Vagina (tissue), 2 donors: ENCODE results near the gene RAPGEF4.

Experiments used
- POLR2A ChIP-seq, 2 donors: fragments of 450-650 bp; IDR thresholded peaks; one replicate each; pipeline ENCODE4 v1.6.1; 2017; ENCODE audit warnings: antibody characterized with exemption in 2 of 2, mild to moderate bottlenecking in 2 of 2, moderate library complexity in 2 of 2
- POLR2AphosphoS5 ChIP-seq, 2 donors: sonication (generic); formaldehyde crosslinking; IDR thresholded peaks; one replicate each; pipeline ENCODE4 v1.9.0; 2017; ENCODE audit warnings: antibody characterized with exemption in 2 of 2, mild to moderate bottlenecking in 2 of 2, low read depth in 1 of 2; ENCODE audit not compliant: insufficient read depth in 1 of 2
- TF ChIP-seq, protein P1 (sequence below), 3 experiments: fragments of 450-650 bp in 2 of 3; fragments of 200-600 bp in 1 of 3; sonication (generic) in 1 of 3; IDR thresholded peaks; one replicate each; pipeline ENCODE4 v1.5.1; 2017 to 2019; ENCODE audit warnings: antibody characterized with exemption in 3 of 3, mild to moderate bottlenecking in 2 of 3, moderate library complexity in 2 of 3

DNA sequence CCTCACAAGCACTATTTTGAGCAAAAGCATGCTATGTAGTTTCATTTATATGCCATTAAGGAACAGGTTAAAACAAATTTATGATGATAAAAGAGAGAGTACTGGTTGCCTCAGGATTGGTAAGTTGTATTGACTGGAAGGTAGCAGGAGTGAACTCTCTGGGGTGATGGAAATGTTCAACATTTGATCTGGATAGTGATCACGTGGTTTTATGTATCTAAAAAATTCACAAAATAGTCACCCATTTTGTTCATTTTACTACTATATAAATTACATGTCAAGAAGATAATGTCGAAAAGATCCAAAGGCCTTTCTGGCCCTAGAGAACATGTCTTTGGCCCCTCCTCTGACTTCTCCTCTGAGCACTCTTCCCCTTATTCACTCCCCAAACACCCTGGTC is 10.4 kb upstream of the RAPGEF4 start:
- TF ChIP-seq POLR2AphosphoS5 (IDR thresholded peaks at IDR 0.05; ENCODE audit: insufficient read depth in 1 of 2, low read depth in 1 of 2) (no peak), POLR2A (IDR thresholded peaks at IDR 0.05) (no peak)
- TF ChIP-seq, protein P1, sequence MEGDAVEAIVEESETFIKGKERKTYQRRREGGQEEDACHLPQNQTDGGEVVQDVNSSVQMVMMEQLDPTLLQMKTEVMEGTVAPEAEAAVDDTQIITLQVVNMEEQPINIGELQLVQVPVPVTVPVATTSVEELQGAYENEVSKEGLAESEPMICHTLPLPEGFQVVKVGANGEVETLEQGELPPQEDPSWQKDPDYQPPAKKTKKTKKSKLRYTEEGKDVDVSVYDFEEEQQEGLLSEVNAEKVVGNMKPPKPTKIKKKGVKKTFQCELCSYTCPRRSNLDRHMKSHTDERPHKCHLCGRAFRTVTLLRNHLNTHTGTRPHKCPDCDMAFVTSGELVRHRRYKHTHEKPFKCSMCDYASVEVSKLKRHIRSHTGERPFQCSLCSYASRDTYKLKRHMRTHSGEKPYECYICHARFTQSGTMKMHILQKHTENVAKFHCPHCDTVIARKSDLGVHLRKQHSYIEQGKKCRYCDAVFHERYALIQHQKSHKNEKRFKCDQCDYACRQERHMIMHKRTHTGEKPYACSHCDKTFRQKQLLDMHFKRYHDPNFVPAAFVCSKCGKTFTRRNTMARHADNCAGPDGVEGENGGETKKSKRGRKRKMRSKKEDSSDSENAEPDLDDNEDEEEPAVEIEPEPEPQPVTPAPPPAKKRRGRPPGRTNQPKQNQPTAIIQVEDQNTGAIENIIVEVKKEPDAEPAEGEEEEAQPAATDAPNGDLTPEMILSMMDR (IDR thresholded peaks at IDR 0.05) = no peak
